VCaP (cell line): ENCODE measurements around the gene PSKH1.

Experiments
- H3K27ac ChIP-seq: fragments of 450-650 bp; 2 replicates; pipeline ENCODE4 v1.5.1; 2017
- CTCF ChIP-seq: fragments of 450-650 bp; conservative IDR thresholded peaks from 2 replicates; pipeline ENCODE4 v1.5.1; 2017; ENCODE audit warnings: mild to moderate bottlenecking, moderate library complexity

PSKH1 gene

DNA sequence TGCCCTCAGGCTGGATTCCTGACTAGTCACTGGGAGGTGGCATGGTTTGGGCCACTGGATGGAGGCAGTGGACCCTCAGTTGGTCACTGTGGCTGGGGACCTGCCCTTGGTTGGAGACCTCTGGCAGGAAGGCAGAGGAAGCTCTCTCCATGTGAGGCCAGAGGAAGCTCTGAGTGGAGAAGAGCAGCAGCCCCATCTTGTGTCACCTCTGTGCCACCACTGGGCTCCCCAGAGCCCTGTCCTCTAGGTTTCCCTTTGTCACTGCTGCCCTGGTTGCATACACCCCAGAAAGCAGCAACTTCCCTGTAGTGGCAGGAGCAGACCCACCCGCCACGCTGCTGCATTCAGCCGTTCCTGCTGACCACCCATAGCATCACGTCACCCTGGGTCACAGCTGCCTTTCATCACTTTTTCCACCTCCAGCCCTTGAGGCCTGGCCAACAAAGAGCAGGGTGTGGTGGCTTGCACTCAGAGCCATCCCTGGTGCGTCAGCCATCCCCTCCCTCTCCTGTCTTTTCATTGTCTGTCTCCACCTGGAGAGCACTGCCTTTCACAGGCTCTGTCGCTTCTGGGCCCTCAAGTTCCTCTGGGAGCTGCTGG, 26.7 kb downstream of the PSKH1 start:
- H3K27ac ChIP-seq = no peak overlapping the region

GRCh38 chr16:67922221-67922620, 29.2 kb downstream of the PSKH1 start:
- H3K27ac ChIP-seq = peak overlapping the region; percentile 36
- TF ChIP-seq CTCF = no peak

More for the DNA sequence above, 26.7 kb downstream of the PSKH1 start:
- no peak for TF ChIP-seq CTCF

- peak overlapping the region; percentile 36 for H3K27ac ChIP-seq
- TF ChIP-seq CTCF = no peak
These were observed 29.7 kb downstream of the PSKH1 start for GRCh38 chr16:67922740-67923139.

- no peak for TF ChIP-seq CTCF
- H3K27ac ChIP-seq = peak overlapping the region; percentile 36; the same call in 1 of the 2 replicates
These were observed 30.5 kb downstream of the PSKH1 start for GRCh38 chr16:67923414-67924116.

GRCh38 chr16:67924140-67924906, 31.3 kb downstream of the PSKH1 start:
- TF ChIP-seq CTCF = no peak
- peak overlapping the region; percentile 89; the same call in 1 of the 2 replicates for H3K27ac ChIP-seq

DNA sequence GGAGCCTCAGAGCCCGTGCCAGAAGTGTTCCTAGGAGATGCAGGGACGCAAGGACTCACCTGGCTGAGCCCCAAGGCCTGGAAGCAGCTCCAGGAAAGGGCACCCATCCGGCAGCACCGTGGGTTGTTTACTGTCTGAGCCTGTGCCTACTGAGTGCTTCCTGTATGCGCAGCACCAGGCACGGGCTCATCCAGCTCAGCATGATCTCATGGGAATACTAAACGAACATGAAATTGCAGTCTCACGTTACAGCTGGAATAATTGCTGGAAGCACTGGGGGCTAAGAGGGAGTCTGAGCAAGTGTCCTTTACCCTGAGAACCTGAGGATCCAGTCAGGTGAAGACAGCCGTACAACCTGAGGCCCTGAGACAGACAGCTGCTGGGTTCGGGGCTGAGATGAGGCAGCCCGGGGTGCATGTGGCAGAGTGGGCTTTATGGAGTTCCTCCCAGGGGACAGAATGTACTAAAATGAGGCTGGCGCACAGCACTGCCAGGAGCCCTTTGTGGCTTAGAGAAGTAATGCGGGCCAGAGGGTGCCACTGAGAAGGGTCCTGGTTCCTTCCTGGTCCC, 33.2 kb downstream of the PSKH1 start:
- peak overlapping the region; percentile 89 for H3K27ac ChIP-seq

More for the DNA sequence above, 33.2 kb downstream of the PSKH1 start:
- peak; percentile 16 for TF ChIP-seq CTCF
